ENCODE measurements around the gene PDGFC.

The PDGFC gene

DNA sequence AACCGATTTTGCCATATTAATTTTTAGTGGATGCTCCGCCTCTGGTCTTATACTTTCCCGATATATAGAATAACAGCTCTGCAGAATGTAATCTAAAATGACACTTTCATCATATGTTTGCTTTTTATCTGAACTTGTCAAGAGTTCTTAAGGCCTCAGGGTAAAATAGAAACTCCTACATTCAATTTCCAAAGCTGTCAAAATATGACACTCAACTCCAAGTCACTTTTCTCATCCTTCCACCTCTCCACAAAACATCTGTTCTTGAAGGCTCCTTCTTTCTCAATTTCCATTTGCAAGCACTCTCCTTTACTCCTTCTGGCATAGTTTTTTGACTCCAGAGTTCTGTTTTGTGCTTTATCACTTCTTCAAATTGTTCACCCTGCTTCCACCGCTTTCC, 242.2 kb downstream of the PDGFC start:
- no peak for DNase-seq

DNA sequence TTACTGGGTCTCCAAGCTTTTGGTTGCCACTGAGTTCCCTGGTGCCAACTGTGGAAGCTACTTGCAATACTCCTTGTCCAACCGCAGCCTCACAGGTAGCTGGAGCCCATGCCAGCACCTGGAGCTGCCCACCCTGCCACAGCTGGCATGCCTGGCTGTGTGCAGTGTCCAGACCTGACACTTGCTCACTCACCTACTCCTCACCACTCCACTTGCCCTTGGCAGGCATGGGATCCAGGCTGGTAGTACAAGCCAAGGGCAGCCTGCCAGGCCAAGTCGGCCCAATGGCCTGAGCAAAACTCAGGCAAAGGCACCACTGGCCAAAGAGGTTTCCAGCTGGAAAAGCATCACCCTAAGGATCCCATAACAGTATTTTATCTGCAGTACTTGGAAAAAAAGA, 246.3 kb downstream of the PDGFC start:
- no peak for DNase-seq

DNA sequence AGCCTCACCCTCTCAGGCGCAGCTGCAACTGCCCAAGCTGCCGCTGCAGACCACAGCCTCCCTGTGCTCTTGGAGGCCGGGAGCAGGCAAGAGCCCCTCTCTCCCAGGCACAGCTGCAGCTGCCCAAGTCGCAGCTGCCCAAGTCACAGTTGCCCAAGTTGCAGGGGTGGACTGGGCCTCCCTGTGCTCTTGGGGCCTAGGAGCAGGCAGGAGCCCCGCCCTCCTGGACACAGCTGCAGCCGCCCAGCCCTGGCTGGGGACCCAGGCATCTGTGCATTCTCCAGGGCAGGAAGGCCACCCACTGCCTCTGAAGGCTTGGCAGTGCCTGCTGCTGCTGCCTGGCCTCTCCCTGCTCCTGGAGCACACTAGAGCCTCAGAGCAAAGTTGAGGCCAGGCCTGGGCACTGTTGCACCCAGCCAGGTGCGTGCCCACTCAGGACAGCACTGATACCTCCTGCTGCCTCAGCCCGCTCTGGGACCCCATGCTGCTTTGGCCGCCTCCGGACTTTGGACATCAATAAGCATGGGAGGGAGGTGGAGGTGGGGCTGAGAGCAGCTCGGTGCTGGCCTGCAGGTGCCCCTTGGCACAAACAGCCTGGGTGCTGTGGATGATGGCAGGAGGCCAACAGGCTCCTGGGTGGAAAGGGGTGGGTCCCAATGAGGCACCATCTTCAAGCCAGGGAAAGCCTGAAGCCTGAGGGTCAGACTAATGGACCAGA, 247.5 kb downstream of the PDGFC start:
- no peak for DNase-seq

DNA sequence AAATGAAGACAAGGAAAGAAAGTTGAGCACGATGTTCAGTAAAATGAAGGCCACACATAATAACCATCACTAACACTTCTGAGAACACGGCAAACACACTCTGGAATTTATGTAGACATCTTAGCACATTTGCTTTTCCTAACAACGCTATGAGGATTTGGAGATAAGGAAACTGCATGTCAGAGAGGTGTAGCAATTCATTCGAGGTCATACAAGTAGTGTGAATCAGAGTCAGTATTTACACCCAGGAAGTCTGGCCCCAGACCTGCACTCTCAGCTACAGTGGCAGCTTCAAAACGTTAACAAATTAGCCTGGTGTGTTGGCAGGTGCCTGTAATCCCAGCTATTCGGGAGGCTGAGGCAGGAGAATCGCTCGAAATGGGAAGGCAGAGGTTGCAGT, 253.4 kb downstream of the PDGFC start:
- DNase-seq, result no peak

DNA sequence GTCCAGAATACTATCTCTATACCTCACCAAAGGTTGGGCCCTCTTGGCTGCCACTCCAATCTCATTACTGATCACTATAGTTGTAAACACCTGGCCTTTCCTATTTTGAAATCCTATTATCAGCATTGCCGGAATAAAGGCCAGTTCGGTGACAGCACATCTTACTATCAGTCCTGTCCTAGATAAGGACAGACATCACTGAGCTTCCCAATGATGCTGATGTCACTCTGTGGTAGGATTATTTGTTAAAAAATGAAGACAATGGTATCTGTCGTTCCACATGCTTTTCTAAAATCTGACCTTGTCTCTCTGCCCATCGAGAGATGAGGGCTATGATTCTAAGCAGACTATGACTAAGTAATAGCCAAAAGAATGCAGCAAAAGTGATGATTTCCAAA, 260.4 kb downstream of the PDGFC start:
- no peak for DNase-seq

All from NCI-H2107 (cell line).